ENCODE results near the gene PSMB2.

PSMB2 gene

DNA sequence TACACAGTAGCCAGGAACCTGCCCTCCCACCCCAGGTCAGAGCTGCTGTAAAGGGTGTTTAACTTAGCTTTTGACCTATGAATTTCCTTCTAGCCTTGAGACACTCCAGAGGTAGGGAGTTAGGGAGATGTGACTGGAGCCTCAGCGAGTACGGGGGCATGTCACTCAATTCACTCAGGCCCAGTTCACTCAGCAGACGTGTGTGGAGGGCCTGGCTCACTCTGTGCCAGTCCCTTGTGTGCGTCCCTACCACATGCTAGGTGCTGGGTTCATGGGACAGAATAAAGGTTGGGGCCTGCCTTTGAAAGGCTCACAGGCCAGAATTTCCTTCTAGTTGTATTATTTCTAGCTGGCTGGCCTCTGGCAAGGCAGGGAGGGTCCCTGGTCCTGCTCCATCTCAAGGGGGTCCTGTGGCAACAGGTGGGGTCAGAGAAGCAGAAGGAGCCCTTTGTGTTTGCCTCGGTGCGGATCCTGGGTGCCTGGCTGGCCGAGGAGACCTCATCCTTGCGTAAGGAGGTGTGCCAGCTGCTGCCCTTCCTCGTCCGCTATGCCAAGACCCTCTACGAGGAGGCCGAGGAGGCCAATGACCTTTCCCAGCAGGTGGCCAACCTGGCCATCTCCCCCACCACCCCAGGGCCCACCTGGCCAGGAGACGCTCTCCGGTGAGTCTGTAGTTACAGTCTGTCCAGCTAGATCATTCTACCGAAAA is 79.2 kb downstream of the PSMB2 start:
- Histone ChIP-seq H3F3A (ENCODE audit: insufficient read depth, low read length) (peaks cover 6% of the 10 kb centered on the region; the same call in 1 of the 2 replicates), H3K27me3 (ENCODE audit: insufficient read depth, low read length) (no peaks in the 10 kb centered on the region), H3K4me2 (ENCODE audit: low read length) (no peak overlapping the region), H3K27ac (ENCODE audit: low read depth, low read length, poor library complexity, severe bottlenecking) (no peak overlapping the region), H2AFZ (ENCODE audit: low read length) (no peak overlapping the region), H4K20me1 (ENCODE audit: insufficient read depth, low read length) (no peaks in the 10 kb centered on the region), H3K36me3 (ENCODE audit: insufficient read depth, low read length) (peaks cover 14% of the 10 kb centered on the region; the same call in 1 of the 2 replicates), H3K4me1 (ENCODE audit: insufficient read depth, low read length, severe bottlenecking) (peaks cover 15% of the 10 kb centered on the region), H3K9me3 (ENCODE audit: low read length) (no peaks in the 10 kb centered on the region), H3K9me2 (ENCODE audit: low read depth, low read length) (no peaks in the 10 kb centered on the region), H3K79me2 (ENCODE audit: insufficient read depth, low read length) (no peaks in the 10 kb centered on the region), H3K9ac (ENCODE audit: low read length) (no peak overlapping the region), H3K4me3 (ENCODE audit: low read depth, low read length, poor library complexity, severe bottlenecking) (no peak overlapping the region)
- TF ChIP-seq, protein P1, sequence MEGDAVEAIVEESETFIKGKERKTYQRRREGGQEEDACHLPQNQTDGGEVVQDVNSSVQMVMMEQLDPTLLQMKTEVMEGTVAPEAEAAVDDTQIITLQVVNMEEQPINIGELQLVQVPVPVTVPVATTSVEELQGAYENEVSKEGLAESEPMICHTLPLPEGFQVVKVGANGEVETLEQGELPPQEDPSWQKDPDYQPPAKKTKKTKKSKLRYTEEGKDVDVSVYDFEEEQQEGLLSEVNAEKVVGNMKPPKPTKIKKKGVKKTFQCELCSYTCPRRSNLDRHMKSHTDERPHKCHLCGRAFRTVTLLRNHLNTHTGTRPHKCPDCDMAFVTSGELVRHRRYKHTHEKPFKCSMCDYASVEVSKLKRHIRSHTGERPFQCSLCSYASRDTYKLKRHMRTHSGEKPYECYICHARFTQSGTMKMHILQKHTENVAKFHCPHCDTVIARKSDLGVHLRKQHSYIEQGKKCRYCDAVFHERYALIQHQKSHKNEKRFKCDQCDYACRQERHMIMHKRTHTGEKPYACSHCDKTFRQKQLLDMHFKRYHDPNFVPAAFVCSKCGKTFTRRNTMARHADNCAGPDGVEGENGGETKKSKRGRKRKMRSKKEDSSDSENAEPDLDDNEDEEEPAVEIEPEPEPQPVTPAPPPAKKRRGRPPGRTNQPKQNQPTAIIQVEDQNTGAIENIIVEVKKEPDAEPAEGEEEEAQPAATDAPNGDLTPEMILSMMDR (IDR thresholded peaks at IDR 0.05; ENCODE audit: low read length) = no peak

DNA sequence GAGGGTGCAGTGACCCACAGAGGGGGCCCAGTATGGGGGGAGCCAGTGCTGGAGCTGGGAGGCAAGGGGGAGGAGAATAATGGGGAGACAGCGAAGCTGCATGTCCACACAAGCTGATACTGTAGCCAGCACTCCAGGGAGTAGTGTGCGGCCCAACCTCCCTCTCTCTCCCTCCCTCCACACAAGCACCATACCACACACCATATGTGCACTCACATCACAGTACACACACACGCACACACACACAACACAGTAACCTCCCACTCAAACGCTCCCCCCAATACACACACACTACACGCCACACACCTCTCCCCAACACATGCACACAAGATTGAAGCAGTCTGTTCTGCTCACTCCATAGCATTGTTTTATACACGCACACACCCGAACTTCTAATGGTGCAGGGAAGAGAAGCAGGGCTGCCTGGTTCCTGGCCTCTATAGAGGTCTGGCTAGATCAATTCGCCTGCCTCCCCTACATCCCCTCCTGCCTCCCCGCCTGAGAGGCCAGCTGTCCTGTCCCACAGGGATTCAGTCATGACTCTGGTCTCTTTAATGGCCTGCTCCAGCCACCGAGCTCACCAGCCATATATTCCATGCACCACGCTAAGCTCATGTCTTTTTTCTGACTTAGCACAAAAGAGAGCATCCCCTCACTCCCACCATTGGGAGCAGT is 79.9 kb downstream of the PSMB2 start:
- TF ChIP-seq, protein P1 (IDR thresholded peaks at IDR 0.05; ENCODE audit: low read length) = no peak
- TF ChIP-seq EZH2 (IDR thresholded peaks at IDR 0.05; ENCODE audit: borderline replicate concordance, low read length) = no peak
- Histone ChIP-seq H3K4me1 (ENCODE audit: insufficient read depth, low read length, severe bottlenecking) (peaks cover 18% of the 10 kb centered on the region), H3K79me2 (ENCODE audit: insufficient read depth, low read length) (no peaks in the 10 kb centered on the region; the same call in 1 of the 2 replicates), H3K4me3 (ENCODE audit: low read depth, low read length, poor library complexity, severe bottlenecking) (no peak overlapping the region), H3F3A (ENCODE audit: insufficient read depth, low read length) (peaks cover 6% of the 10 kb centered on the region; the same call in 1 of the 2 replicates), H3K36me3 (ENCODE audit: insufficient read depth, low read length) (peaks cover 14% of the 10 kb centered on the region; the same call in 1 of the 2 replicates), H2AFZ (ENCODE audit: low read length) (no peak overlapping the region), H3K9me3 (ENCODE audit: low read length) (no peaks in the 10 kb centered on the region), H3K27ac (ENCODE audit: low read depth, low read length, poor library complexity, severe bottlenecking) (no peak overlapping the region), H3K27me3 (ENCODE audit: insufficient read depth, low read length) (no peaks in the 10 kb centered on the region), H3K9me2 (ENCODE audit: low read depth, low read length) (no peaks in the 10 kb centered on the region), H3K9ac (ENCODE audit: low read length) (no peak overlapping the region), H3K4me2 (ENCODE audit: low read length) (no peak overlapping the region), H4K20me1 (ENCODE audit: insufficient read depth, low read length) (no peaks in the 10 kb centered on the region)

GRCh38 chr1:35560256-35561225 is 80.8 kb downstream of the PSMB2 start:
- Histone ChIP-seq H3K4me1 (ENCODE audit: insufficient read depth, low read length, severe bottlenecking) (peaks cover 27% of the 10 kb centered on the region), H4K20me1 (ENCODE audit: insufficient read depth, low read length) (no peaks in the 10 kb centered on the region), H3K36me3 (ENCODE audit: insufficient read depth, low read length) (peaks cover 7% of the 10 kb centered on the region; the same call in 1 of the 2 replicates), H3F3A (ENCODE audit: insufficient read depth, low read length) (peaks cover 6% of the 10 kb centered on the region; the same call in 1 of the 2 replicates), H2AFZ (ENCODE audit: low read length) (no peak overlapping the region), H3K4me2 (ENCODE audit: low read length) (no peak overlapping the region), H3K79me2 (ENCODE audit: insufficient read depth, low read length) (no peaks in the 10 kb centered on the region; the same call in 1 of the 2 replicates), H3K9ac (ENCODE audit: low read length) (no peak overlapping the region), H3K9me2 (ENCODE audit: low read depth, low read length) (no peaks in the 10 kb centered on the region), H3K27me3 (ENCODE audit: insufficient read depth, low read length) (no peaks in the 10 kb centered on the region), H3K27ac (ENCODE audit: low read depth, low read length, poor library complexity, severe bottlenecking) (no peak overlapping the region), H3K9me3 (ENCODE audit: low read length) (no peaks in the 10 kb centered on the region), H3K4me3 (ENCODE audit: low read depth, low read length, poor library complexity, severe bottlenecking) (no peak overlapping the region)
- TF ChIP-seq, protein P1 (IDR thresholded peaks at IDR 0.05; ENCODE audit: low read length) = no peak
- no peak for TF ChIP-seq EZH2 (IDR thresholded peaks at IDR 0.05; ENCODE audit: borderline replicate concordance, low read length)

All from OCI-LY1 (cell line).